Measurements from ENCODE around the gene TLE4. TPM values are rescaled to one million over a fixed set of nuclear protein-coding genes. Genes with fewer than 3 reads are reported as not detected.

Gene TLE4
- polyA plus RNA-seq, 1 of the 3 experiments (the other 2 are of a cell fraction) = 40.4 TPM

DNA sequence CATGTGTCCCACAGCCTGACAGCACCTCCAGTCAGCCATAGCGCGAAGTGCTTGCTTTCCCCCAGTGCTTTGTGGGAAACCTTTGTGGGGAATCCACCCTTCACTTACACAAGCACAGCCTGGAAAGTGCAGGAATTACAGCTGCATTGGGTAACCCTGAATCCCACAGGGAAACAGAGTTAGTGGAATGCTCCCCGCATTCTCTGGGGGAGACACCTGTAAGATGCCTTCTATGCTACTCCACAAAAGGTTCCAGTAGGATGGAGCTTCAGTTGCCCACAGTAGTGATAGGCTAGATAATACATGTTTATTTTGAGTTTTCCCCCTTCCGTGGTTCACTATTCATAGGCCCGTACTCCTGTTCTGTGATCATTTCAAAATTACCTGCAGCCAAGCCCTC lies 60.3 kb downstream of the TLE4 start:
- H3K9me3 ChIP-seq = no peaks in the 10 kb centered on the region
- 99% methylated on average over 5 of the region's 5 CpGs for WGBS (ENCODE audit: low lambda C conversion rate)
- H3K4me1 ChIP-seq (ENCODE audit: control insufficient read depth in 1 of 2, insufficient read depth in 2 of 2, low read depth in 1 of 2, low read length in 1 of 2) = peaks cover 17% of the 10 kb centered on the region in 2 experiments; a peak in 3 of 4 replicates
- POLR2A ChIA-PET = no interaction called here
- H3K9ac ChIP-seq = no peak overlapping the region
- H3K79me2 ChIP-seq (ENCODE audit: insufficient read depth) = peaks cover 96% of the 10 kb centered on the region
- no peaks in the 10 kb centered on the region for H3F3A ChIP-seq (replicated peaks; ENCODE audit: insufficient read depth)
- no peaks in the 10 kb centered on the region for H3K9me2 ChIP-seq
- no peaks in the 10 kb centered on the region for H3K27me3 ChIP-seq (ENCODE audit: insufficient read depth)
- no peak overlapping the region for H2AFZ ChIP-seq (ENCODE audit: low read depth)
- H3K27ac ChIP-seq (ENCODE audit: low read depth in 2 of 2, low read length in 1 of 2) = no peak overlapping the region
- no peak for TF ChIP-seq JUND (IDR thresholded peaks at IDR 0.05)
- no peak for TF ChIP-seq NFIC (IDR thresholded peaks at IDR 0.05; ENCODE audit: borderline replicate concordance)
- no peak for TF ChIP-seq MEF2A (IDR thresholded peaks at IDR 0.05; ENCODE audit: borderline replicate concordance, low read depth)
- no peak for TF ChIP-seq FOXJ3 (CRISPR knock-in tag; IDR thresholded peaks at IDR 0.05)
- no peak for TF ChIP-seq ELF1 (IDR thresholded peaks at IDR 0.05)
- TF ChIP-seq, protein P1, sequence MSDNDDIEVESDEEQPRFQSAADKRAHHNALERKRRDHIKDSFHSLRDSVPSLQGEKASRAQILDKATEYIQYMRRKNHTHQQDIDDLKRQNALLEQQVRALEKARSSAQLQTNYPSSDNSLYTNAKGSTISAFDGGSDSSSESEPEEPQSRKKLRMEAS (IDR thresholded peaks at IDR 0.05; ENCODE audit: low read depth) = no peak
- no peak for TF ChIP-seq GABPA (IDR thresholded peaks at IDR 0.05; ENCODE audit: low read depth)
- TF ChIP-seq NRF1 (IDR thresholded peaks at IDR 0.05; ENCODE audit: low read depth, low read length) = no peak
- no peak for TF ChIP-seq EZH2phosphoT487 (IDR thresholded peaks at IDR 0.05; ENCODE audit: borderline replicate concordance, low read depth)
- TF ChIP-seq POLR2AphosphoS5 (IDR thresholded peaks at IDR 0.05; ENCODE audit: low read depth, low read length) = no peak
- TF ChIP-seq SIN3A (IDR thresholded peaks at IDR 0.05; ENCODE audit: borderline replicate concordance, low read depth, low read length) = no peak
- no peak for TF ChIP-seq MXI1 (IDR thresholded peaks at IDR 0.05; ENCODE audit: low read depth, low read length)
- TF ChIP-seq, protein P2, sequence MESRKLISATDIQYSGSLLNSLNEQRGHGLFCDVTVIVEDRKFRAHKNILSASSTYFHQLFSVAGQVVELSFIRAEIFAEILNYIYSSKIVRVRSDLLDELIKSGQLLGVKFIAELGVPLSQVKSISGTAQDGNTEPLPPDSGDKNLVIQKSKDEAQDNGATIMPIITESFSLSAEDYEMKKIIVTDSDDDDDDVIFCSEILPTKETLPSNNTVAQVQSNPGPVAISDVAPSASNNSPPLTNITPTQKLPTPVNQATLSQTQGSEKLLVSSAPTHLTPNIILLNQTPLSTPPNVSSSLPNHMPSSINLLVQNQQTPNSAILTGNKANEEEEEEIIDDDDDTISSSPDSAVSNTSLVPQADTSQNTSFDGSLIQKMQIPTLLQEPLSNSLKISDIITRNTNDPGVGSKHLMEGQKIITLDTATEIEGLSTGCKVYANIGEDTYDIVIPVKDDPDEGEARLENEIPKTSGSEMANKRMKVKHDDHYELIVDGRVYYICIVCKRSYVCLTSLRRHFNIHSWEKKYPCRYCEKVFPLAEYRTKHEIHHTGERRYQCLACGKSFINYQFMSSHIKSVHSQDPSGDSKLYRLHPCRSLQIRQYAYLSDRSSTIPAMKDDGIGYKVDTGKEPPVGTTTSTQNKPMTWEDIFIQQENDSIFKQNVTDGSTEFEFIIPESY (IDR thresholded peaks at IDR 0.05; ENCODE audit: borderline replicate concordance, low read depth) = no peak
- TF ChIP-seq, protein P3, sequence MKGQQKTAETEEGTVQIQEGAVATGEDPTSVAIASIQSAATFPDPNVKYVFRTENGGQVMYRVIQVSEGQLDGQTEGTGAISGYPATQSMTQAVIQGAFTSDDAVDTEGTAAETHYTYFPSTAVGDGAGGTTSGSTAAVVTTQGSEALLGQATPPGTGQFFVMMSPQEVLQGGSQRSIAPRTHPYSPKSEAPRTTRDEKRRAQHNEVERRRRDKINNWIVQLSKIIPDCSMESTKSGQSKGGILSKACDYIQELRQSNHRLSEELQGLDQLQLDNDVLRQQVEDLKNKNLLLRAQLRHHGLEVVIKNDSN (IDR thresholded peaks at IDR 0.05; ENCODE audit: borderline replicate concordance, low read depth) = no peak
- TF ChIP-seq EP300 (IDR thresholded peaks at IDR 0.05; ENCODE audit: borderline replicate concordance in 1 of 2, low read depth in 1 of 2, low read length in 1 of 2) = no peak
- no peak for TF ChIP-seq GATA2 (CRISPR knock-in tag; IDR thresholded peaks at IDR 0.05)
- TF ChIP-seq, protein P4, sequence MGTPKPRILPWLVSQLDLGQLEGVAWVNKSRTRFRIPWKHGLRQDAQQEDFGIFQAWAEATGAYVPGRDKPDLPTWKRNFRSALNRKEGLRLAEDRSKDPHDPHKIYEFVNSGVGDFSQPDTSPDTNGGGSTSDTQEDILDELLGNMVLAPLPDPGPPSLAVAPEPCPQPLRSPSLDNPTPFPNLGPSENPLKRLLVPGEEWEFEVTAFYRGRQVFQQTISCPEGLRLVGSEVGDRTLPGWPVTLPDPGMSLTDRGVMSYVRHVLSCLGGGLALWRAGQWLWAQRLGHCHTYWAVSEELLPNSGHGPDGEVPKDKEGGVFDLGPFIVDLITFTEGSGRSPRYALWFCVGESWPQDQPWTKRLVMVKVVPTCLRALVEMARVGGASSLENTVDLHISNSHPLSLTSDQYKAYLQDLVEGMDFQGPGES (IDR thresholded peaks at IDR 0.05; ENCODE audit: low read depth, low read length) = no peak
- TF ChIP-seq, protein P5, sequence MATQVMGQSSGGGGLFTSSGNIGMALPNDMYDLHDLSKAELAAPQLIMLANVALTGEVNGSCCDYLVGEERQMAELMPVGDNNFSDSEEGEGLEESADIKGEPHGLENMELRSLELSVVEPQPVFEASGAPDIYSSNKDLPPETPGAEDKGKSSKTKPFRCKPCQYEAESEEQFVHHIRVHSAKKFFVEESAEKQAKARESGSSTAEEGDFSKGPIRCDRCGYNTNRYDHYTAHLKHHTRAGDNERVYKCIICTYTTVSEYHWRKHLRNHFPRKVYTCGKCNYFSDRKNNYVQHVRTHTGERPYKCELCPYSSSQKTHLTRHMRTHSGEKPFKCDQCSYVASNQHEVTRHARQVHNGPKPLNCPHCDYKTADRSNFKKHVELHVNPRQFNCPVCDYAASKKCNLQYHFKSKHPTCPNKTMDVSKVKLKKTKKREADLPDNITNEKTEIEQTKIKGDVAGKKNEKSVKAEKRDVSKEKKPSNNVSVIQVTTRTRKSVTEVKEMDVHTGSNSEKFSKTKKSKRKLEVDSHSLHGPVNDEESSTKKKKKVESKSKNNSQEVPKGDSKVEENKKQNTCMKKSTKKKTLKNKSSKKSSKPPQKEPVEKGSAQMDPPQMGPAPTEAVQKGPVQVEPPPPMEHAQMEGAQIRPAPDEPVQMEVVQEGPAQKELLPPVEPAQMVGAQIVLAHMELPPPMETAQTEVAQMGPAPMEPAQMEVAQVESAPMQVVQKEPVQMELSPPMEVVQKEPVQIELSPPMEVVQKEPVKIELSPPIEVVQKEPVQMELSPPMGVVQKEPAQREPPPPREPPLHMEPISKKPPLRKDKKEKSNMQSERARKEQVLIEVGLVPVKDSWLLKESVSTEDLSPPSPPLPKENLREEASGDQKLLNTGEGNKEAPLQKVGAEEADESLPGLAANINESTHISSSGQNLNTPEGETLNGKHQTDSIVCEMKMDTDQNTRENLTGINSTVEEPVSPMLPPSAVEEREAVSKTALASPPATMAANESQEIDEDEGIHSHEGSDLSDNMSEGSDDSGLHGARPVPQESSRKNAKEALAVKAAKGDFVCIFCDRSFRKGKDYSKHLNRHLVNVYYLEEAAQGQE (IDR thresholded peaks at IDR 0.05; ENCODE audit: low read depth, low read length) = no peak
- TF ChIP-seq TAF1 (IDR thresholded peaks at IDR 0.05; ENCODE audit: borderline replicate concordance, low read depth, low read length) = no peak
- TF ChIP-seq, protein P6, sequence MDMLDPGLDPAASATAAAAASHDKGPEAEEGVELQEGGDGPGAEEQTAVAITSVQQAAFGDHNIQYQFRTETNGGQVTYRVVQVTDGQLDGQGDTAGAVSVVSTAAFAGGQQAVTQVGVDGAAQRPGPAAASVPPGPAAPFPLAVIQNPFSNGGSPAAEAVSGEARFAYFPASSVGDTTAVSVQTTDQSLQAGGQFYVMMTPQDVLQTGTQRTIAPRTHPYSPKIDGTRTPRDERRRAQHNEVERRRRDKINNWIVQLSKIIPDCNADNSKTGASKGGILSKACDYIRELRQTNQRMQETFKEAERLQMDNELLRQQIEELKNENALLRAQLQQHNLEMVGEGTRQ (IDR thresholded peaks at IDR 0.05; ENCODE audit: borderline replicate concordance, low read depth, low read length) = no peak
- peaks cover 36% of the 10 kb centered on the region for H4K20me1 ChIP-seq (ENCODE audit: insufficient read depth)
- no peak overlapping the region for H3K4me3 ChIP-seq (ENCODE audit: low read depth in 2 of 2, low read length in 1 of 2)
- no peak for DNase-seq
- CTCF ChIA-PET = interaction anchor here (0.7 to 0.8 kb wide), 2 partner anchors 16 to 24 kb away, joined by 3 read pairs; no protein-coding TSS in a partner anchor
- H3K4me2 ChIP-seq = no peak overlapping the region
- peaks cover 35 to 53% of the 10 kb centered on the region in 2 experiments for H3K36me3 ChIP-seq (replicated peaks in 1 of 2; ENCODE audit: control insufficient read depth in 1 of 2, insufficient read depth in 2 of 2, low read length in 1 of 2)

Data from SK-N-SH (cell line).